Renal pelvis (tissue), 4 donors: ENCODE measurements around the gene CC2D2A. TPM values are rescaled to one million over a fixed set of nuclear protein-coding genes. Genes with fewer than 3 reads are reported as not detected.
"Not testable (repeated sequence)": the region's sequence is repeated elsewhere in the genome, so short reads cannot be mapped to it uniquely, and the experiment has no call there.

Experiments used
- DNase-seq: peaks from one replicate; pipeline ENCODE4 v3.0.0-alpha.2; 2013
- polyA plus RNA-seq, 3 donors: library from polyadenylated mRNA; unstranded; fragments of 120-200 nt; gene quantifications; one replicate each; pipeline ENCODE4 v1.2.1, GENCODE V29; 2013; ENCODE audit not compliant: insufficient read length in 3 of 3

Gene CC2D2A
- polyA plus RNA-seq, 3 donors = 48.1 to 58.4 (median 49.0) TPM

DNA sequence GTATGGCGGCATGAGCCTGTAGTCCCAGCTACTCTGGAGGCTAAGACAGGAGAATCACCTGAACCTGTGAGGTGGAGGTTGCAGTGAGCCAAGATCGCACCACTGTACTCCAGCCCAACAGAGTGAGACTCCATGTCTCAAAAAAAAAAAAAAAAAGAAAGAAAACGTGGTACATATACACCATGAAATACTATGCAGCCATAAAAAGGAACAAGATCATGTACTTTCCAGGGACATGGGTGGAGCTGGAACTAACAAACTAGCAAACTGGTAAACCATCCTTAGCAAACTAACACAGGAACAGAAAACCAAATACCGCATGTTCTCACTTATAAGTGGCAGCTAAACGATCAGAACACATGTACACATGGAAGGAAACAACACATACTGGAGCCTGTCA, 147.7 kb downstream of the CC2D2A start:
- DNase-seq = not testable (repeated sequence)

DNA sequence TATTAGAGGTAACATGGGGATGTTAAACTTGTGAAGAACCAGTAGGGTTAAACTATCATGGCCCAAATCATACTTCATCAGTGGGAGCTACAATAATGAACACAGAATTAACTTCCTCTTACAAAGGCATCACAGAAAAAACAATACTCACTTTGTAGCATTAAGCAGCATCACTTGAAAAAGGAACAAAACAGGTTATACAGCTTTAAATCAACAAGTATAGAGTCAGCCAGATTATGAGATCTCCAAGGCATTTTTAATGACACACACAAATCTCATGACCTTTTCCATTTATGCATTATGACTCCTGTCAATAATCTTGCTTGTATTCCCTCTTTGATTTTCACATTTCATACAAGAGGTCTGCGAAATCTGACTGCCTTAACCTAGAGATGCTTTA, 167.1 kb downstream of the CC2D2A start:
- no peak for DNase-seq

DNA sequence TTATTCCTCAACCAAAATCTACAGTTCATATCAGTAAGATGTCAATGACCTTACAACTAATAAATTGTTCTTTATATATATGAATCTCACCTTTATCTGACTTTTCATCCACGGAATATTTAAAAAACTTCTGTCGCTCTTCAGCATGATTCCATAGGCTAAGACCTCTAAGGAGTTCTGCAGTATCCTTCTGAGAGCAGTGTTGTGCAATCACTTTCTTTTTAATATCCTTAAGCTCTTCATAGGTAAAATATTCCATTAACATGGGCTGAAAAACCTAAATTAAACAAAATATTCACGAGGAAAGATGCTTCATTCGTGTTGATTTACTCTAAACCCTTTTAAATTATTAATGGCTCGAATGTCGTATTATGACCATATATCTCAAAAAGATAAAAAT, 168.7 kb downstream of the CC2D2A start:
- no peak for DNase-seq

DNA sequence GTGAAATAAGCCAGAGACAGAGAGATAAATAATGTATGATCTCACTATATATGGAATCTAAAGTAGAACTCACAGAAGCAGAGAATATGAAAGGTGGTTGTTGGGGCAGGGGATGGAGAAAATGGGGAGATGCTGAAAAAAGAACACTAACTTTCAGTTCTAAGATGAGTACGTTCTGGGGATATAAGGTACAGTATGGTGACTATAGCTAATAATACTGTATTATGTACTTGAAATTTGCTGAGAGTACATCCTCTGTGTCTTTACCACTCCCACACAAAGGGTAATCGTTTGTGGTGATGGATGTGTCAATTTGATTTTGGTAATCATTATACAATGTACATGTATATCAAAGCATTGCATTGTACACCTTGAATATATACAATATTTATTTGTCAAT, 178.9 kb downstream of the CC2D2A start:
- no peak for DNase-seq

DNA sequence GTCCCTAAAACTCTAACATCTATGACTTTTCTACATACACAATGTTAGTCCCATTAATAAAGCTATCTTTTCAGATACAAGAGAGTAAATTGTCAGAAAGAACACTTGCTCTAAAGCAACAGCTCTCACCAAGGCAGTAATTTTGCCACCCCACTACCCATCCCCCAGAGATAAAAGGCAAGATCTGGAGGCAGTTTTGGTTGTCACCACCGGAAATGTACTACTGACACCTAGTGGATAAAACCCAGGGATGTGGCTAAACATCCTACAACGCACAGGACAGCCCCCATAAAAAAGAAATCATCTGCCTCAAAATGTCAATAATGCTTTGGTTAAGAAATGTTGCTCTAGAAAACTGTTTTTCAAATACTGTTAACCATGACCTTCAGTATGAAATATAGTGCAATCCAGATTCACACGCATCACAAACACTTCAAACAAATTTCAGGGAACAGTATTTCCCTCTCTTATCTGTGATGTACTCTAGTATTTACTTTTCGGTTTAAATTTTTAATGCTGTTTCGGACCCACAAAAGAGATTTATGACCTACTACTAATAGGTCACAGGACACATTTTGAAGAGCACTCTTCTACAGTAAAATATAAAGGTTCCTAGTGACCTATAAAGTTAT, 180.3 kb downstream of the CC2D2A start:
- peak; percentile 24 for DNase-seq

Other genes starting within 250 kb of the CC2D2A start
- 10 to 100 TPM; 19.0 to 22.8 (median 20.4) TPM for gene C1QTNF7, start 41.8 kb upstream of the CC2D2A start, polyA plus RNA-seq
- 100 to 1,000 TPM; 109 to 116 (median 110) TPM for gene FBXL5, start 185.5 kb downstream of the CC2D2A start, polyA plus RNA-seq
- 10 to 100 TPM; 59.8 to 63.1 (median 61.6) TPM for gene FAM200B, start 211.9 kb downstream of the CC2D2A start, polyA plus RNA-seq
- gene BST1, start 233.2 kb downstream of the CC2D2A start, polyA plus RNA-seq = 10 to 100 TPM; 13.8 to 15.6 (median 15.2) TPM